ENCODE measurements around the gene ABCA2. TPM values are rescaled to one million over a fixed set of nuclear protein-coding genes. Genes with fewer than 3 reads are reported as not detected.

ABCA2 gene
- total and polyA plus RNA-seq, 9 of the 15 experiments (the other 6 are each of a cell fraction or from before 2014, with no cell fraction given) = 0.69 to 16.3 (median 6.1) TPM; not detected in 2

DNA sequence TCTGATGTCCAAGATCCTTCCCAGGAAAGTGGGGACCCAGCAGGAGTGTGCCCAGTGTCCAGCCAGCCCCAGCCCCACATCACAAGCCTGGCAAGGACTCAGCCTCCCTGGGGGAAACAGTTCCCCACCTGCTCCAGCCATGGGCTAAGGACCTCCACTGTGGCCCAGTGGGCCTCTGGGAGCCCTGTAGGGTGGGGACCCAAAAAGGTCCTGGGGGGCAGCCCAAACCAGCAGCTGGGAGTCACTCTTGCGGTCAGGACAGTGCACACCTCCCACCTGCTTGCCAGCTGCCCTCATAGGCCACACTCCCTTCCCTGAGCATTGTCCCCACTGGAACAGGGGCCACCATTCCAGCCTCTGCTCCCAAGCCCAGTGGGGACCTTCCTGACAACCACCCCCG is 1.7 kb downstream of the ABCA2 start:
- DNase-seq (ENCODE audit: extremely low read depth in 1 of 4, low spot score in 3 of 4) (no peak), FAIRE-seq (no peak), ATAC-seq (no peak)
- ChIA-PET POLR2A (interaction anchor here (0.6 to 1.6 kb wide), 7 partner anchors 8 to 681 kb away, joined by 3 to 4 read pairs (median 3); partner anchors contain the start of genes AJM1 and NPDC1), CTCF (ENCODE audit: low intra/inter-chr PET ratio) (no interaction called here)
- Histone ChIP-seq H3K4me1 (replicated peaks in 1 of 2; ENCODE audit: control insufficient read depth in 2 of 2, insufficient read depth in 2 of 2, low read length in 2 of 2) (peaks cover 13 to 94% of the 10 kb centered on the region in 2 experiments), H3K9me3 (replicated peaks; ENCODE audit: control insufficient read depth, insufficient read depth, low read depth, low read length) (no peaks in the 10 kb centered on the region), H3K9ac (ENCODE audit: insufficient read depth in 1 of 2, low read depth in 2 of 2, low read length in 2 of 2) (no peak overlapping the region), H2AFZ (ENCODE audit: low read depth, low read length) (no peak overlapping the region), H3K79me2 (ENCODE audit: control insufficient read depth, insufficient read depth, low read length) (peaks cover 3% of the 10 kb centered on the region; the same call in 1 of the 3 replicates), H3K4me3 (no peak overlapping the region), H3K36me3 (ENCODE audit: control insufficient read depth, insufficient read depth, low read length) (no peaks in the 10 kb centered on the region), H3K27me3 (ENCODE audit: control insufficient read depth in 2 of 2, insufficient read depth in 2 of 2, low read length in 2 of 2) (no peaks in the 10 kb centered on the region), H4K20me1 (replicated peaks; ENCODE audit: control insufficient read depth, insufficient read depth, low read length) (0 out of 2 replicates have a peak, but pooled peaks cover 4% of the 10 kb centered on the region), H3K27ac (ENCODE audit: extremely low read depth, low read depth, low read length) (no peak overlapping the region), H3K9me1 (ENCODE audit: control insufficient read depth, insufficient read depth, low read length) (no peaks in the 10 kb centered on the region), H3K4me2 (ENCODE audit: insufficient read depth, low read length) (no peak overlapping the region)
- in situ Hi-C loops (cut with MboI) = no loop called here
- no TSS peak for BruUV-seq (replicated peaks)
- WGBS (ENCODE audit: insufficient coverage, low coverage, missing lambda C conversion rate) = 69% methylated on average over 2 of the region's 2 CpGs
- intact Hi-C loops (cut with micrococcal nuclease) = no loop called here
- TF ChIP-seq NONO (IDR thresholded peaks at IDR 0.05; ENCODE audit: low read depth in 2 of 2, low read length in 1 of 2) (no peak), ZNF174 (CRISPR knock-in tag; IDR thresholded peaks at IDR 0.05) (no peak), GTF2E2 (tag; IDR thresholded peaks at IDR 0.05) (no peak), HDAC3 (IDR thresholded peaks at IDR 0.05; ENCODE audit: borderline replicate concordance, partially characterized antibody) (no peak), ARHGAP35 (IDR thresholded peaks at IDR 0.05; ENCODE audit: partially characterized antibody) (no peak), RHOXF2B (CRISPR knock-in tag; conservative IDR thresholded peaks at IDR 0.05) (no peak), ETV6 (IDR thresholded peaks at IDR 0.05; ENCODE audit: borderline replicate concordance in 1 of 2, low read depth in 2 of 2, low read length in 1 of 2) (no peak), ETV6 (CRISPR knock-in tag; IDR thresholded peaks at IDR 0.05; ENCODE audit: borderline replicate concordance) (no peak), GATAD2A (IDR thresholded peaks at IDR 0.05) (no peak), POLR2G (IDR thresholded peaks at IDR 0.05; ENCODE audit: low read depth, low read length) (no peak), NR1H2 (CRISPR knock-in tag; IDR thresholded peaks at IDR 0.05) (no peak), DPF2 (IDR thresholded peaks at IDR 0.05) (no peak), KDM1A (IDR thresholded peaks at IDR 0.05) (no peak)
- TF ChIP-seq, protein P1, sequence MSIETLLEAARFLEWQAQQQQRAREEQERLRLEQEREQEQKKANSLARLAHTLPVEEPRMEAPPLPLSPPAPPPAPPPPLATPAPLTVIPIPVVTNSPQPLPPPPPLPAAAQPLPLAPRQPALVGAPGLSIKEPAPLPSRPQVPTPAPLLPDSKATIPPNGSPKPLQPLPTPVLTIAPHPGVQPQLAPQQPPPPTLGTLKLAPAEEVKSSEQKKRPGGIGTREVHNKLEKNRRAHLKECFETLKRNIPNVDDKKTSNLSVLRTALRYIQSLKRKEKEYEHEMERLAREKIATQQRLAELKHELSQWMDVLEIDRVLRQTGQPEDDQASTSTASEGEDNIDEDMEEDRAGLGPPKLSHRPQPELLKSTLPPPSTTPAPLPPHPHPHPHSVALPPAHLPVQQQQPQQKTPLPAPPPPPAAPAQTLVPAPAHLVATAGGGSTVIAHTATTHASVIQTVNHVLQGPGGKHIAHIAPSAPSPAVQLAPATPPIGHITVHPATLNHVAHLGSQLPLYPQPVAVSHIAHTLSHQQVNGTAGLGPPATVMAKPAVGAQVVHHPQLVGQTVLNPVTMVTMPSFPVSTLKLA (conservative IDR thresholded peaks at IDR 0.05) = no peak
- TF ChIP-seq, protein P2, sequence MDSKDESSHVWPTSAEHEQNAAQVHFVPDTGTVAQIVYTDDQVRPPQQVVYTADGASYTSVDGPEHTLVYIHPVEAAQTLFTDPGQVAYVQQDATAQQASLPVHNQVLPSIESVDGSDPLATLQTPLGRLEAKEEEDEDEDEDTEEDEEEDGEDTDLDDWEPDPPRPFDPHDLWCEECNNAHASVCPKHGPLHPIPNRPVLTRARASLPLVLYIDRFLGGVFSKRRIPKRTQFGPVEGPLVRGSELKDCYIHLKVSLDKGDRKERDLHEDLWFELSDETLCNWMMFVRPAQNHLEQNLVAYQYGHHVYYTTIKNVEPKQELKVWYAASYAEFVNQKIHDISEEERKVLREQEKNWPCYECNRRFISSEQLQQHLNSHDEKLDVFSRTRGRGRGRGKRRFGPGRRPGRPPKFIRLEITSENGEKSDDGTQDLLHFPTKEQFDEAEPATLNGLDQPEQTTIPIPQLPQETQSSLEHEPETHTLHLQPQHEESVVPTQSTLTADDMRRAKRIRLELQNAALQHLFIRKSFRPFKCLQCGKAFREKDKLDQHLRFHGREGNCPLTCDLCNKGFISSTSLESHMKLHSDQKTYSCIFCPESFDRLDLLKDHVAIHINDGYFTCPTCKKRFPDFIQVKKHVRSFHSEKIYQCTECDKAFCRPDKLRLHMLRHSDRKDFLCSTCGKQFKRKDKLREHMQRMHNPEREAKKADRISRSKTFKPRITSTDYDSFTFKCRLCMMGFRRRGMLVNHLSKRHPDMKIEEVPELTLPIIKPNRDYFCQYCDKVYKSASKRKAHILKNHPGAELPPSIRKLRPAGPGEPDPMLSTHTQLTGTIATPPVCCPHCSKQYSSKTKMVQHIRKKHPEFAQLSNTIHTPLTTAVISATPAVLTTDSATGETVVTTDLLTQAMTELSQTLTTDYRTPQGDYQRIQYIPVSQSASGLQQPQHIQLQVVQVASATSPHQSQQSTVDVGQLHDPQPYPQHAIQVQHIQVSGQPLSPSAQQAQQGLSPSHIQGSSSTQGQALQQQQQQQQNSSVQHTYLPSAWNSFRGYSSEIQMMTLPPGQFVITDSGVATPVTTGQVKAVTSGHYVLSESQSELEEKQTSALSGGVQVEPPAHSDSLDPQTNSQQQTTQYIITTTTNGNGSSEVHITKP (IDR thresholded peaks at IDR 0.05; ENCODE audit: partially characterized antibody) = no peak
- TF ChIP-seq, protein P3, sequence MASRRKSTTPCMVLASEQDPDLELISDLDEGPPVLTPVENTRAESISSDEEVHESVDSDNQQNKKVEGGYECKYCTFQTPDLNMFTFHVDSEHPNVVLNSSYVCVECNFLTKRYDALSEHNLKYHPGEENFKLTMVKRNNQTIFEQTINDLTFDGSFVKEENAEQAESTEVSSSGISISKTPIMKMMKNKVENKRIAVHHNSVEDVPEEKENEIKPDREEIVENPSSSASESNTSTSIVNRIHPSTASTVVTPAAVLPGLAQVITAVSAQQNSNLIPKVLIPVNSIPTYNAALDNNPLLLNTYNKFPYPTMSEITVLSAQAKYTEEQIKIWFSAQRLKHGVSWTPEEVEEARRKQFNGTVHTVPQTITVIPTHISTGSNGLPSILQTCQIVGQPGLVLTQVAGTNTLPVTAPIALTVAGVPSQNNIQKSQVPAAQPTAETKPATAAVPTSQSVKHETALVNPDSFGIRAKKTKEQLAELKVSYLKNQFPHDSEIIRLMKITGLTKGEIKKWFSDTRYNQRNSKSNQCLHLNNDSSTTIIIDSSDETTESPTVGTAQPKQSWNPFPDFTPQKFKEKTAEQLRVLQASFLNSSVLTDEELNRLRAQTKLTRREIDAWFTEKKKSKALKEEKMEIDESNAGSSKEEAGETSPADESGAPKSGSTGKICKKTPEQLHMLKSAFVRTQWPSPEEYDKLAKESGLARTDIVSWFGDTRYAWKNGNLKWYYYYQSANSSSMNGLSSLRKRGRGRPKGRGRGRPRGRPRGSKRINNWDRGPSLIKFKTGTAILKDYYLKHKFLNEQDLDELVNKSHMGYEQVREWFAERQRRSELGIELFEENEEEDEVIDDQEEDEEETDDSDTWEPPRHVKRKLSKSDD (conservative IDR thresholded peaks at IDR 0.05; ENCODE audit: low read length) = no peak
